ENCODE data around the gene MCUB. TPM values are rescaled to one million over a fixed set of nuclear protein-coding genes. Genes with fewer than 3 reads are reported as not detected.

The MCUB gene
- total RNA-seq, 1 experiment from 2014 or later: 18.6 TPM

GRCh38 chr4:109701566-109702410 lies 141.7 kb downstream of the MCUB start:
- Histone ChIP-seq H3K9me2 (ENCODE audit: insufficient read depth) (no peaks in the 10 kb centered on the region), H3K27ac (ENCODE audit: low read depth, low read length) (no peak overlapping the region), H3K9me3 (ENCODE audit: control insufficient read depth in 1 of 2, insufficient read depth in 1 of 2, low read depth in 1 of 2, low read length in 2 of 2) (no peaks in the 10 kb centered on the region), H2AFZ (ENCODE audit: low read depth, low read length, poor library complexity, severe bottlenecking) (no peak overlapping the region), H3K4me3 (replicated peaks in 1 of 2; ENCODE audit: low read depth in 1 of 2, low read length in 2 of 2) (peak overlapping the region; percentile 71 to 72), H3K9ac (ENCODE audit: low read length) (no peak overlapping the region), H3K4me1 (ENCODE audit: control insufficient read depth in 1 of 2, insufficient read depth in 2 of 2, low read length in 2 of 2) (peaks cover 13 to 21% of the 10 kb centered on the region in 2 experiments; a peak in 3 of 4 replicates), H3K4me2 (ENCODE audit: low read length) (peak overlapping the region; percentile 84), H3K79me2 (ENCODE audit: insufficient read depth, low read length) (no peaks in the 10 kb centered on the region), H4K20me1 (ENCODE audit: insufficient read depth) (no peaks in the 10 kb centered on the region), H3K27me3 (ENCODE audit: insufficient read depth, low read length) (no peaks in the 10 kb centered on the region), H3K36me3 (ENCODE audit: control insufficient read depth in 1 of 2, insufficient read depth in 2 of 2, low read length in 2 of 2) (no peaks in the 10 kb centered on the region; a peak in 1 of 4 replicates)
- TF ChIP-seq JUND (IDR thresholded peaks at IDR 0.05) (no peak), REST (IDR thresholded peaks at IDR 0.05; ENCODE audit: low read depth) (no peak), SRF (IDR thresholded peaks at IDR 0.05; ENCODE audit: low read depth) (no peak), EGR1 (IDR thresholded peaks at IDR 0.05; ENCODE audit: low read depth) (no peak), TCF7L2 (IDR thresholded peaks at IDR 0.05; ENCODE audit: borderline replicate concordance, extremely low read depth, insufficient read depth, insufficient read length) (no peak), POLR2A (IDR thresholded peaks at IDR 0.05; ENCODE audit: borderline replicate concordance, extremely low read depth, insufficient read depth, insufficient read length) (no peak), RAD21 (IDR thresholded peaks at IDR 0.05; ENCODE audit: low read depth) (no peak)
- DNase-seq (ENCODE audit: low read depth, low spot score) (no peak), ATAC-seq (no peak)
- intact Hi-C loops (cut with micrococcal nuclease): loop anchor here (5.0 to 10.0 kb wide), 4 partner anchors 101 to 277 kb away; partner anchors contain the start of genes CFI and GAR1
- ChIA-PET CTCF (interaction anchor here (1.9 kb wide), 1 partner anchor 274 kb away, joined by 4 read pairs; no protein-coding TSS in a partner anchor), POLR2A (interaction anchor here (0.7 kb wide), 1 partner anchor 9 kb away, joined by 3 read pairs; no protein-coding TSS in a partner anchor), RAD21 (ENCODE audit: low non-redundant PET in 1 of 2, low total read pairs in 2 of 2, uncharacterized antibody in 2 of 2, unreplicated experiment in 2 of 2) (no interaction called here)
- BruUV-seq (replicated peaks): no TSS peak
